ENCODE measurements around the gene PLEKHH3. TPM values are rescaled to one million over a fixed set of nuclear protein-coding genes. Genes with fewer than 3 reads are reported as not detected.

Gene PLEKHH3
- total RNA-seq, 1 experiment from 2014 or later = 66.3 TPM

DNA sequence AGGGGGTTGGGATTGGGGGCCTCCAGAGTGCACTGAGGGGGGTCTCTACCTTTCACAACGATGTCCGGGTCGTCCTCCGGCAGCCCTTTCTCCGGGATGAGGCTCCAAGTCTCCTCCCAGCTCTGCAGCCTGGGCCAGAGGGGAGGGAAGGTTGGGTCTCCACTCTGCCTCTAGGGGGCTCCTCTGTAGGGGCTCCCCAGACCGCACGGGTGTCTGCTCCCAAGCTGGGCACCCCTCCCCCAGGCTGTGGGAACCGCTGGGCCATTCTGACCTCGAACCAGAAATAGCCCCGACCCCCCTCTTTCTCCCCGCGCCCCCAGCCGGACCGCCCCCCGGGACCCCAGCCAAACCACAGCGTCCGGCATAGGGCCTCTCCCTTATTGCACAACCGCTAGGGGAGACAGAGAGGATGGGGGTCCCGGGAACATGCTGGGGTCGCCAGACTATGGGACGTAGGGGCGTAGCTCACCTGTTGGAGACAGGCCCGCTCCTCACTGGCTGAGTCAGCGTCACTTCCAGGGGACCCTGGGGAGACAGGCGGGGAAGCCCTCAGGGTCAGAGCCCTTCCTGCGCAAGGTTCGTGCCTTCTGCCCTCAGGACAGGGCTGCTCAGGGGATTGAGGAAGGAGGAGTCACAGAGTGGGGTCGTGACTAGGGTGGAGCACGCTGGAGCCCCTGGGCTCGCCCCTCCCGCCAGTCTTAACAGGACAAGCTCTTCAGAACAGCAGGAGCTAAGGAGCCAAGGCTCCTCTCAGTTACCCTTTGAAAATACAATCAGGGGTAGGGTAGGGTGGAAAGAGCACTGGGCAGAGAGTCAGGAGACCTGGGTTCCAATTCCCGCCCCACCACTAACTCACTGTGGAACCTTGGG, 2.7 kb downstream of the PLEKHH3 start:
- ChIA-PET RAD21 (ENCODE audit: low non-redundant PET in 1 of 2, low total read pairs in 2 of 2, uncharacterized antibody in 2 of 2, unreplicated experiment in 2 of 2) (interaction anchor here in 1 of 2 experiments (1.4 kb wide), 1 partner anchor 96 kb away, joined by 4 read pairs; no protein-coding TSS in a partner anchor), POLR2A (interaction anchor here (1.1 to 2.0 kb wide), 2 partner anchors 65 to 96 kb away, joined by 3 to 4 read pairs; partner anchors contain the start of genes RETREG3 and TUBG1), CTCF (interaction anchor here (0.6 to 1.8 kb wide), 7 partner anchors 9 to 144 kb away, joined by 3 to 9 read pairs (median 4); partner anchors contain the start of genes PSMC3IP and TUBG2)
- H3K4me3 ChIP-seq (replicated peaks in 1 of 2; ENCODE audit: low read depth in 1 of 2, low read length in 2 of 2) = peak overlapping the region; percentile 95 to 98
- TSS peak; percentile 13 for BruUV-seq (replicated peaks)
- H3K9me3 ChIP-seq (ENCODE audit: control insufficient read depth in 1 of 2, insufficient read depth in 1 of 2, low read depth in 1 of 2, low read length in 2 of 2) = no peaks in the 10 kb centered on the region
- no peaks in the 10 kb centered on the region for H3K9me2 ChIP-seq (ENCODE audit: insufficient read depth)
- H4K20me1 ChIP-seq (ENCODE audit: insufficient read depth) = no peaks in the 10 kb centered on the region
- H3K4me1 ChIP-seq (ENCODE audit: control insufficient read depth in 1 of 2, insufficient read depth in 2 of 2, low read length in 2 of 2) = peaks cover 13 to 42% of the 10 kb centered on the region in 2 experiments
- ATAC-seq (peak; percentile 31), DNase-seq (ENCODE audit: low read depth, low spot score) (no peak)
- H3K4me2 ChIP-seq (ENCODE audit: low read length) = peak overlapping the region; percentile 99
- peak overlapping the region; percentile 86 for H3K27ac ChIP-seq (ENCODE audit: low read depth, low read length)
- intact Hi-C loops (cut with micrococcal nuclease) = no loop called here
- peak overlapping the region; percentile 95 for H3K9ac ChIP-seq (ENCODE audit: low read length)
- no peak overlapping the region for H2AFZ ChIP-seq (ENCODE audit: low read depth, low read length, poor library complexity, severe bottlenecking)
- peaks cover 38% of the 10 kb centered on the region for H3K79me2 ChIP-seq (ENCODE audit: insufficient read depth, low read length)
- H3K27me3 ChIP-seq (ENCODE audit: insufficient read depth, low read length) = no peaks in the 10 kb centered on the region
- TF ChIP-seq, protein P1, sequence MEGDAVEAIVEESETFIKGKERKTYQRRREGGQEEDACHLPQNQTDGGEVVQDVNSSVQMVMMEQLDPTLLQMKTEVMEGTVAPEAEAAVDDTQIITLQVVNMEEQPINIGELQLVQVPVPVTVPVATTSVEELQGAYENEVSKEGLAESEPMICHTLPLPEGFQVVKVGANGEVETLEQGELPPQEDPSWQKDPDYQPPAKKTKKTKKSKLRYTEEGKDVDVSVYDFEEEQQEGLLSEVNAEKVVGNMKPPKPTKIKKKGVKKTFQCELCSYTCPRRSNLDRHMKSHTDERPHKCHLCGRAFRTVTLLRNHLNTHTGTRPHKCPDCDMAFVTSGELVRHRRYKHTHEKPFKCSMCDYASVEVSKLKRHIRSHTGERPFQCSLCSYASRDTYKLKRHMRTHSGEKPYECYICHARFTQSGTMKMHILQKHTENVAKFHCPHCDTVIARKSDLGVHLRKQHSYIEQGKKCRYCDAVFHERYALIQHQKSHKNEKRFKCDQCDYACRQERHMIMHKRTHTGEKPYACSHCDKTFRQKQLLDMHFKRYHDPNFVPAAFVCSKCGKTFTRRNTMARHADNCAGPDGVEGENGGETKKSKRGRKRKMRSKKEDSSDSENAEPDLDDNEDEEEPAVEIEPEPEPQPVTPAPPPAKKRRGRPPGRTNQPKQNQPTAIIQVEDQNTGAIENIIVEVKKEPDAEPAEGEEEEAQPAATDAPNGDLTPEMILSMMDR (IDR thresholded peaks at IDR 0.05 in 2 of 3, conservative IDR thresholded peaks at IDR 0.05 in 1 of 3; ENCODE audit: borderline replicate concordance in 1 of 3, insufficient read depth in 1 of 3, low read depth in 2 of 3, low read length in 2 of 3) = peak in 2 of 3 experiments; percentile 63 to 64; a peak in 5 of 6 replicates
- TF ChIP-seq EZH2phosphoT487 (IDR thresholded peaks at IDR 0.05; ENCODE audit: borderline replicate concordance) = no peak
- peaks cover 19 to 30% of the 10 kb centered on the region in 2 experiments; a peak in 3 of 4 replicates for H3K36me3 ChIP-seq (ENCODE audit: control insufficient read depth in 1 of 2, insufficient read depth in 2 of 2, low read length in 2 of 2)

All from HCT116 (cell line).